Uterus (tissue), 2 donors: ENCODE data around the gene ZDBF2.

ENCODE experiments used
- CTCF ChIP-seq, 4 experiments: fragments of 200-600 bp in 2 of 4; fragments of 450-650 bp in 2 of 4; sonication (generic) in 2 of 4; IDR thresholded peaks; one replicate each; pipeline ENCODE4 v1.5.1; 2016 to 2019; ENCODE audit warnings: antibody characterized with exemption in 4 of 4, mild to moderate bottlenecking in 2 of 4, moderate library complexity in 1 of 4
- POLR2A ChIP-seq, 2 donors: fragments of 450-650 bp; IDR thresholded peaks; one replicate each; pipeline ENCODE4 v1.6.1; 2016; ENCODE audit warnings: antibody characterized with exemption in 2 of 2, mild to moderate bottlenecking in 1 of 2, moderate library complexity in 1 of 2

GRCh38 chr2:206311026-206311425, 36.6 kb downstream of the ZDBF2 start:
- TF ChIP-seq CTCF (IDR thresholded peaks at IDR 0.05) (no peak), POLR2A (IDR thresholded peaks at IDR 0.05) (no peak)
